Esophagus squamous epithelium (tissue), 5 donors: Measurements from ENCODE around the gene PADI2. TPM values are rescaled to one million over a fixed set of nuclear protein-coding genes. Genes with fewer than 3 reads are reported as not detected.

Source experiments
- DNase-seq: peaks from one replicate; lab custom pipeline; 2025; lab: John Stamatoyannopoulos, UW
- H3K27ac ChIP-seq, 4 donors: fragments of 200-600 bp; sonication (generic); one replicate each; pipeline ENCODE4 v1.5.1; 2016 to 2019; ENCODE audit warnings: mild to moderate bottlenecking in 1 of 4
- H3K27me3 ChIP-seq, 4 donors: fragments of 200-600 bp; sonication (generic); 1 replicate in 3 of 4; 2 replicates in 1 of 4; pipeline versions ENCODE4 v1.5.1 to v1.6.0; 2017 to 2021; ENCODE audit warnings: antibody characterized with exemption in 1 of 4
- H3K36me3 ChIP-seq, 3 donors: fragments of 200-600 bp; sonication (generic); one replicate each; pipeline ENCODE4 v1.5.1; 2016 to 2019
- H3K4me1 ChIP-seq, 3 donors: fragments of 200-600 bp; sonication (generic); one replicate each; pipeline ENCODE4 v1.5.1; 2017 to 2019
- H3K4me3 ChIP-seq, 4 donors: fragments of 200-600 bp; sonication (generic); 1 replicate in 3 of 4; 2 replicates in 1 of 4; pipeline ENCODE4 v1.5.1; 2016 to 2019; ENCODE audit warnings: mild to moderate bottlenecking in 2 of 4, moderate library complexity in 1 of 4
- H3K9me3 ChIP-seq, 3 donors: fragments of 200-600 bp; sonication (generic); one replicate each; pipeline ENCODE4 v1.5.1; 2016 to 2019
- POLR2A ChIP-seq, 4 donors: fragments of 450-650 bp; IDR thresholded peaks; one replicate each; pipeline ENCODE4 v1.6.1; 2017; ENCODE audit warnings: antibody characterized with exemption in 4 of 4, mild to moderate bottlenecking in 4 of 4, moderate library complexity in 3 of 4
- WGBS, 2 donors: methylation state at CpG; one replicate each; pipeline ENCODE4 v1.1.5; 2018; 5-methylcytosine and 5-hydroxymethylcytosine counted together
- intact Hi-C: fragments of 100-400 bp; cut with DNase I; formaldehyde crosslinking; loops from one replicate; pipeline ENCODE4 v1.15.0; 2022
- total RNA-seq, 4 donors: library from RNA; depleted of rRNA; stranded (reverse); fragments of >200 nt; gene quantifications; one replicate each; pipeline ENCODE4 v1.1.0, GENCODE V29; 2016
- TF ChIP-seq, protein P1 (sequence below), 6 experiments: fragments of 450-650 bp in 4 of 6; fragments of 200-600 bp in 2 of 6; sonication (generic) in 2 of 6; IDR thresholded peaks; one replicate each; pipeline ENCODE4 v1.5.1; 2016 to 2019; ENCODE audit warnings: antibody characterized with exemption in 6 of 6, mild to moderate bottlenecking in 4 of 6, moderate library complexity in 4 of 6
- donor health status: DM: yes; HTN: yes; CAD: no.

Gene PADI2
- total RNA-seq, 4 donors from 2014 or later = 0.57 to 2.1 (median 1.1) TPM

GRCh38 chr1:17112496-17113236 is 6.6 kb downstream of the PADI2 start:
- H3K36me3 ChIP-seq = no peaks in the 10 kb centered on the region
- no peak overlapping the region for H3K27ac ChIP-seq
- WGBS, 2 donors = 44 to 54% methylated on average over 3 of the region's 7 CpGs
- TF ChIP-seq, protein P1, sequence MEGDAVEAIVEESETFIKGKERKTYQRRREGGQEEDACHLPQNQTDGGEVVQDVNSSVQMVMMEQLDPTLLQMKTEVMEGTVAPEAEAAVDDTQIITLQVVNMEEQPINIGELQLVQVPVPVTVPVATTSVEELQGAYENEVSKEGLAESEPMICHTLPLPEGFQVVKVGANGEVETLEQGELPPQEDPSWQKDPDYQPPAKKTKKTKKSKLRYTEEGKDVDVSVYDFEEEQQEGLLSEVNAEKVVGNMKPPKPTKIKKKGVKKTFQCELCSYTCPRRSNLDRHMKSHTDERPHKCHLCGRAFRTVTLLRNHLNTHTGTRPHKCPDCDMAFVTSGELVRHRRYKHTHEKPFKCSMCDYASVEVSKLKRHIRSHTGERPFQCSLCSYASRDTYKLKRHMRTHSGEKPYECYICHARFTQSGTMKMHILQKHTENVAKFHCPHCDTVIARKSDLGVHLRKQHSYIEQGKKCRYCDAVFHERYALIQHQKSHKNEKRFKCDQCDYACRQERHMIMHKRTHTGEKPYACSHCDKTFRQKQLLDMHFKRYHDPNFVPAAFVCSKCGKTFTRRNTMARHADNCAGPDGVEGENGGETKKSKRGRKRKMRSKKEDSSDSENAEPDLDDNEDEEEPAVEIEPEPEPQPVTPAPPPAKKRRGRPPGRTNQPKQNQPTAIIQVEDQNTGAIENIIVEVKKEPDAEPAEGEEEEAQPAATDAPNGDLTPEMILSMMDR (IDR thresholded peaks at IDR 0.05) = no peak
- no peak for TF ChIP-seq POLR2A (IDR thresholded peaks at IDR 0.05)
- intact Hi-C loops = no loop called here
- H3K27me3 ChIP-seq = peaks cover 0 to 42% (median under 1%) of the 10 kb centered on the region in 4 donors
- no peak for DNase-seq
- no peak overlapping the region for H3K4me3 ChIP-seq
- H3K4me1 ChIP-seq = peaks cover 0 to 19% (median 3%) of the 10 kb centered on the region in 3 donors
- no peaks in the 10 kb centered on the region for H3K9me3 ChIP-seq

- intact Hi-C loops = no loop called here
- peaks cover 0 to 19% (median 3%) of the 10 kb centered on the region in 3 donors for H3K4me1 ChIP-seq
- TF ChIP-seq POLR2A (IDR thresholded peaks at IDR 0.05) = no peak
- TF ChIP-seq, protein P1 (IDR thresholded peaks at IDR 0.05) = no peak
- WGBS, 2 donors = 65 to 77% methylated on average over 4 of the region's 6 CpGs
- no peak overlapping the region for H3K27ac ChIP-seq
- H3K9me3 ChIP-seq = no peaks in the 10 kb centered on the region
- H3K4me3 ChIP-seq = no peak overlapping the region
- peaks cover 0 to 42% (median 0%) of the 10 kb centered on the region in 4 donors for H3K27me3 ChIP-seq
- H3K36me3 ChIP-seq = no peaks in the 10 kb centered on the region
- no peak for DNase-seq
Measured at GRCh38 chr1:17112076-17112475, 7.2 kb downstream of the PADI2 start.

DNA sequence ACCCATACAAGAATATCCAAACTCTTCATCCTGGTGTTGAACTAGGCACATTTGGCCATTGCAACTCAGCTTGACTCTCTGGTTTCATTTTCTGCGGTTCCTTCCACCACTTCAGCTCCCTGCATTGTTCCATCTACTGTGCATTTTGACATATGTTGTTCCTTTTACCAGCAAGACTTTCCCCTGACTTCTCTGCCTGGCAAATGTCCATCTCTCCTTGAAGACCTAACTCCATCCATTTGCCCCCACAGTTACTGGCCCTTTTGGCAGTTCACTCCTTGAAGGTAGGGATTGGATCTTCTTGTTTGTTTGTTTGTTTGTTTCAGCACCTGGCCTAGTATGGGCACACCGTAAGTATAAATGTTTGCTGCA is 8.7 kb downstream of the PADI2 start:
- peaks cover 0 to 19% (median 3%) of the 10 kb centered on the region in 3 donors for H3K4me1 ChIP-seq
- no peaks in the 10 kb centered on the region for H3K36me3 ChIP-seq
- 58 to 79% methylated on average over 2 of the region's 2 CpGs for WGBS, 2 donors
- H3K27ac ChIP-seq = no peak overlapping the region
- intact Hi-C loops = no loop called here
- no peaks in the 10 kb centered on the region for H3K9me3 ChIP-seq
- TF ChIP-seq, protein P1 (IDR thresholded peaks at IDR 0.05) = no peak
- no peak for TF ChIP-seq POLR2A (IDR thresholded peaks at IDR 0.05)
- H3K27me3 ChIP-seq = peaks cover 0 to 29% (median 0%) of the 10 kb centered on the region in 4 donors
- no peak overlapping the region for H3K4me3 ChIP-seq
- DNase-seq = no peak

DNA sequence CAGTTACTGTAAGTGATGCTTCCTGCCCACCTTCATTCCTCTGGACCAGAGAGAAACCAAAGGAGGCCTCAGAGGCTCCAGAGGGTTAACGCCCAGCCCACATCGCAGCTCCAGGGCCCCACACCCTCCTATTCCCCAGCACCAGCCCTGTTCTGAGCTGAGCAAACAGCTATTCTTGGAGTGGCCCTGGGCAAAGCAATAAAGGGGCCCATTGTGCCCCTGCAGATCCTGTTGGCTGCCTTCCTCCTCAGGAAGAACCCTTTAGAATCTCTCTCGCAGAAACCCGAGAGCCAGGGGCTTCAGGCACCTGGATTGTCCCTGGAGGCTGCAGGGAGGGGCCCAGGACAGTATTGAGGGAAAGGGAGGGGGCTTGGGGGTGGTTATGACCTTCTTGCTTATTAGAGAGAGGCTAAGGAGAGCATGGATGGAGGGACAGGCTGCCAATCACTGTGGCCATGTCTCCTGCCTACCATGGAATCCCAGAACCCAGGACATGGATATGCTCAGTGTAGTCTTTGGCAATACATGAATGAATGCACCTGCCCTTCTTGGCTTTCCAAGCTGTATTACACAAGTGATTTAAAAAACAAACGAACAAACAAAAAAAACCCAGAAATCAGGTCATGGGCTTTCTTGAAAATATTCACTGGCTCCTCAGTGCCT is 9.2 kb downstream of the PADI2 start:
- TF ChIP-seq, protein P1 (IDR thresholded peaks at IDR 0.05) = no peak
- no peak for TF ChIP-seq POLR2A (IDR thresholded peaks at IDR 0.05)
- WGBS, 2 donors = 29 to 31% methylated on average over 1 to 5 of the region's 5 CpGs
- Histone ChIP-seq H3K4me1 (peaks cover 0 to 19% (median 3%) of the 10 kb centered on the region in 3 donors), H3K36me3 (no peaks in the 10 kb centered on the region), H3K9me3 (no peaks in the 10 kb centered on the region), H3K4me3 (no peak overlapping the region), H3K27me3 (peaks cover 0 to 23% (median 0%) of the 10 kb centered on the region in 4 donors), H3K27ac (no peak overlapping the region)
- DNase-seq = no peak
- intact Hi-C loops = no loop called here

- Histone ChIP-seq H3K9me3 (no peaks in the 10 kb centered on the region), H3K36me3 (no peaks in the 10 kb centered on the region), H3K27me3 (peaks cover 0 to 19% (median 0%) of the 10 kb centered on the region in 4 donors), H3K4me3 (no peak overlapping the region), H3K27ac (no peak overlapping the region), H3K4me1 (peaks cover 0 to 17% (median 3%) of the 10 kb centered on the region in 3 donors)
- no peak for DNase-seq
- 25 to 63% methylated on average over 1 of the region's 1 CpG for WGBS, 2 donors
- no peak for TF ChIP-seq POLR2A (IDR thresholded peaks at IDR 0.05)
- TF ChIP-seq, protein P1 (IDR thresholded peaks at IDR 0.05) = no peak
- intact Hi-C loops = no loop called here
Measured at GRCh38 chr1:17108786-17109185, 10.5 kb downstream of the PADI2 start.
